Neural progenitor cell (in vitro differentiated cells): ENCODE results near the gene GYPC.

Experiments used
- EZH2 ChIP-seq: fragments of 200-600 bp; sonication (generic); IDR thresholded peaks from 2 replicates; pipeline ENCODE4 v1.6.1; 2017; ENCODE audit warnings: antibody characterized with exemption, mild to moderate bottlenecking, moderate library complexity
- EZH2phosphoT487 ChIP-seq: fragments of 200-600 bp; sonication (generic); IDR thresholded peaks from 2 replicates; pipeline ENCODE4 v1.6.1; 2017; ENCODE audit warnings: antibody characterized with exemption
- TF ChIP-seq, protein P1 (sequence below): fragments of 200-600 bp; sonication (generic); IDR thresholded peaks from 2 replicates; pipeline ENCODE4 v1.5.1; 2017; ENCODE audit warnings: antibody characterized with exemption, mild to moderate bottlenecking

GRCh38 chr2:126664234-126664633, 8.3 kb downstream of the GYPC start:
- TF ChIP-seq, protein P1, sequence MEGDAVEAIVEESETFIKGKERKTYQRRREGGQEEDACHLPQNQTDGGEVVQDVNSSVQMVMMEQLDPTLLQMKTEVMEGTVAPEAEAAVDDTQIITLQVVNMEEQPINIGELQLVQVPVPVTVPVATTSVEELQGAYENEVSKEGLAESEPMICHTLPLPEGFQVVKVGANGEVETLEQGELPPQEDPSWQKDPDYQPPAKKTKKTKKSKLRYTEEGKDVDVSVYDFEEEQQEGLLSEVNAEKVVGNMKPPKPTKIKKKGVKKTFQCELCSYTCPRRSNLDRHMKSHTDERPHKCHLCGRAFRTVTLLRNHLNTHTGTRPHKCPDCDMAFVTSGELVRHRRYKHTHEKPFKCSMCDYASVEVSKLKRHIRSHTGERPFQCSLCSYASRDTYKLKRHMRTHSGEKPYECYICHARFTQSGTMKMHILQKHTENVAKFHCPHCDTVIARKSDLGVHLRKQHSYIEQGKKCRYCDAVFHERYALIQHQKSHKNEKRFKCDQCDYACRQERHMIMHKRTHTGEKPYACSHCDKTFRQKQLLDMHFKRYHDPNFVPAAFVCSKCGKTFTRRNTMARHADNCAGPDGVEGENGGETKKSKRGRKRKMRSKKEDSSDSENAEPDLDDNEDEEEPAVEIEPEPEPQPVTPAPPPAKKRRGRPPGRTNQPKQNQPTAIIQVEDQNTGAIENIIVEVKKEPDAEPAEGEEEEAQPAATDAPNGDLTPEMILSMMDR, result no peak
- no peak for TF ChIP-seq EZH2phosphoT487
- no peak for TF ChIP-seq EZH2
